Measurements from ENCODE around the gene CEL.
"Not testable (repeated sequence)": the region's sequence is repeated elsewhere in the genome, so short reads cannot be mapped to it uniquely, and the experiment has no call there.

The CEL gene

DNA sequence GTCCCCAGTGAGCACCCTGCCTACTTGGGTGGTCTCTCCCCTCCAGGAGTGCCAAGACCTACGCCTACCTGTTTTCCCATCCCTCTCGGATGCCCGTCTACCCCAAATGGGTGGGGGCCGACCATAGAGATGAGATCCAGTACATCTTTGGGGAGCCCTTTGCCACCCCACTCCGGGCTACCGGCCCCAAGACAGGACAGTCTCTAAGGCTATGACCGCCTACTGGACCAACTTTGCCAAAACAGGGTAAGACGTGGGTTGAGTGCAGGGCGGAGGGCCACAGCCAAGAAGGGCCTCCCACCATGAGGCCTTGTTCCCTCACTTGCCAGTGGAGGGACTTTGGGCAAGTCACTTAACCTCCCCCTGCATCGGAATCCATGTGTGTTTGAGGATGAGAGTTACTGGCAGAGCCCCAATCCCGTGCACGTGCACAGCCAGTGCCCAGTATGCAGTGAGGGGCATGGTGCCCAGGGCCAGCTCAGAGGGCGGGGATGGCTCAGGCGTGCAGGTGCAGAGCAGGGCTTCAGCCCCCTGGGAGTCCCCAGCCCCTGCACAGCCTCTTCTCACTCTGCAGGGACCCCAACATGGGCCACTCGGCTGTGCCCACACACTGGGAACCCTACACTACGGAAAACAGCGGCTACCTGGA lies 24.6 kb downstream of the CEL start:
- DNase-seq (ENCODE audit: low read depth in 3 of 3), result not testable (repeated sequence)

DNA sequence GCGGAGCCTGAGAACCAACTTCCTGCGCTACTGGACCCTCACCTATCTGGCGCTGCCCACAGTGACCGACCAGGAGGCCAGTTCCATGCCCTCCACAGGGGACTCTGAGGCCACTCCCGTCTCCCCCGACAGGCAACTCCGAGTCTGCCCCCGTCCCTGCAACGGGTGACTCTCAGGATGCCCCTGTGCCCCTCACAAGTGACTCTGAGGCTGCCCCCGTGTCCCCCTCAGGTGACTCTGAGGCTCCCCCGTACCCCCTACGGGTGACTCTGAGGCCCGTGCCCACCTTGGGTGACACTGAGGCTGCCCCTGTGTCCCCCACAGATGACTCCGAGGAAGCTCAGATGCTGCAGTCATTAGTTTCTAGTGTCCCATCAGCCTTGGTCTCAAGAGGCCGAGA lies 25.1 kb downstream of the CEL start:
- DNase-seq (ENCODE audit: low read depth in 3 of 3), result no peak

DNA sequence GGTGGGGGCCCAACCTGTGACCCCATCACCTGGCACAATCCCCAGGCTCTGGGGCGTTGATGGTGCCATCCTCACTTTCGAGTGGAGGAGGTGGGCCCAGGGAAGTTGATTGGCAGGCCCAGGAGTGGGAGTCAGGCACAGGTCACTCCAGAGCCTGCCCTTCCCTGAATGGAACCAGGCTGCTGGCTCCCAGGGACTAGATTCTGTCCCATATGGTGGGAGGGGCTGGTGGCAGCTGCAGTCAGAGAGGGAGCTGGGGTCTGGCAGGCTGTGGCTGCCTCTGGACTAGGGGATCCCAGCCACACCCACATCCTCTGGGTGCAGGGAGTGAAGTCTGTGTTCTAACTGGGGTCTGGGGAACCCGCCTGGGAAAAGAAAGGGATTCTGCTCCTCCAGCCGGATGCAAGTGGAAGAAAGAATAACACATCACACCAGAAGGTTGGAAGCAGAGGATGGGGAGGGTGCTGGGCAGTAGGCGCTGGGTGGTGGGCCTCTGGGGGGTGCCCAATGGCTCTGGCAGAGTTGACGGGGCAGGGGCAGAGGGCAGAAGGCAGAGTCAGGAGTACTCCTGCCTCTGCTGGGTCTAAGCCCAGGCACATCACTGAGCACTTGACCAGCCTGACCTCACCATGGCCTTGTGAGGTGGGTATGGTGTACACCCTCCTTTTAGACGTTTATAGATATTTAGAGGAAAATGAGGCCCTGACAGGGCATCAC lies 25.8 kb downstream of the CEL start:
- DNase-seq (ENCODE audit: low read depth in 3 of 3), result no peak

DNA sequence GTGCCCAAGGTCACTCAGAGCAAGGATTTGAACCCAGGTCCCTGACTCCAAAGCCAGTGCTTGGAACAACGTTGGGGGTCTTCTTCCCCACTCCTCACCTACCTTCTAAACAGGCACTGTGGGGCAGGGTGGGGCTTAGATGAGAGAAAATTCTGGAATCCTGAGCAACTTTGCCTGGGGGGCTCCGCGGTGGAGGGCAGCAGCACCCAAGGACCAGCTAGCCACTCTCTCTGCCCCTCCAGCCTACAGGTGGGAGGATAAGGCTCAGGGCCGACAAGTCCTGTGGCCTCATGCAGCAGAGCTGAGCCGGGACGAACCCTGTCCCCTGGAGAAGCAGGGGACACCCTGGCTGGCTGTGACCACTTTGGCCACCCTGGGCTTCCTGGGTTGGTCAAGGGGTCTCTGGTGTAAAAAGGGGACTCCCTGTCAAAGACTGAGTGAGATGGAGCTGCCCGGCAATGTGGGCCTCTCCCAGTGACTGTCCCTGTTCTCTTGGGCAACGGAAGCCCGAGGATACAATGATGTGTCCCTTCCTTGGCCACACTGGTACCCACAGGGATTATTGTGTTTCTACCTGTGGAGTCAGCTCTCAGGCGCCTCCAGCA lies 26.5 kb downstream of the CEL start:
- DNase-seq (ENCODE audit: low read depth in 3 of 3), result no peak

DNA sequence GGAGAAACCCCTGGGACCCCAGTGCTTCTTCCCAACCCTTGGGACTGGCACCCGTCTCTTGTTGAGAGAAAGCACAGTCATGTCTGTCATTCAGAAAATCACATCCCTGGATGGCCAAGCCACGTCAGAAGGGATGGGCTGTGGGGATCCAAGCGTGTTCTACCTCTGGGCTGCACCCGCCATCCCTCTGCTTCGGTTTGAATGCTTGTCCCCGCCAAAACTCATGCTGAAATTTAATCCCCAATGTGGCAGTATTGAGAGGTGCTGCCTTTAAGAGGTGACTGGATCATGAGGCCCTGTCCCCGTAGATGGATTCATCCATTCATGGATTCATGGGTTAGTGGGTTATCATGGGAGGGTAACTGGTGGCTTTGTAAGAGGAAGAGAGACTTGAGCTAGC lies 27.0 kb downstream of the CEL start:
- no peak for DNase-seq (ENCODE audit: low read depth in 3 of 3)

DNA sequence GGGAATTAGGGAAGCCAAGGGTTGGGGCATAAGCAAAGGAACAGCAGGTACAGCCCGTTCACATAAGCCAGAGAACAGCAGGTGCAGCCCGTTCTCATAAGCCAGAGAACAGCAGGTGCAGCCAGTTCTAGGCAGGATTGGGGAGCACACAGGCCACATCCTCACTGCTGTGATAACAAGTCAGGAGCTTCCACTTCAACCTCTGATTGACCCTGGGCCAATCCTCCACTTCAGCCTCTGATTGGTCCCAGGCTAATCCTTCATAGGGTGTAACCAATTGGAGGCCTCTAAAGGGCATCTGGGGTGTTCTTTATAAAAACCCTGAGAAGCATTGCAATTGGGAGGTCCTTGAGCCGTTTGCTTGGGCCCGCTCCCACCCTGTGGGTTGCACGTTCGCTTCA lies 27.5 kb downstream of the CEL start:
- DNase-seq (ENCODE audit: low read depth in 3 of 3), result no peak

DNA sequence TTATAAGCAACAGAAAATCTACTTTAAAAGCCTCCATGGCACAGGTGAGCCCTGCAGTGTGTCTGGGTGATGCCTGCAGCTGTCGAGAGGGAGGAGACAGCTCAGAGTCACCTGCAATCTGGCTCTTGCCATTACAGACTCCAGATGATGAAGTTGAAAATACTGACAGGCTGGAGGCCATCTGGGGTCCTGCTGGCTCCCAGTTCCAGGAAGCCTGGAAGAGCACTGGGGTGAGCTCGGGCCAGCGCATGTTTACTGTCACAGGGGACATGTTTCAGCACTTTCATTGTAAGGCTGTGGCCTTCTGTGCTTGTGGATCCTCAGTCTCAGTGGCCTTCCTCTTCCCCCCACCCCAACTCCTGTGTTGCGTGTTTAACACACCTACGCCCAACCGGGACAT lies 28.4 kb downstream of the CEL start:
- DNase-seq (ENCODE audit: low read depth in 3 of 3), result no peak

DNA sequence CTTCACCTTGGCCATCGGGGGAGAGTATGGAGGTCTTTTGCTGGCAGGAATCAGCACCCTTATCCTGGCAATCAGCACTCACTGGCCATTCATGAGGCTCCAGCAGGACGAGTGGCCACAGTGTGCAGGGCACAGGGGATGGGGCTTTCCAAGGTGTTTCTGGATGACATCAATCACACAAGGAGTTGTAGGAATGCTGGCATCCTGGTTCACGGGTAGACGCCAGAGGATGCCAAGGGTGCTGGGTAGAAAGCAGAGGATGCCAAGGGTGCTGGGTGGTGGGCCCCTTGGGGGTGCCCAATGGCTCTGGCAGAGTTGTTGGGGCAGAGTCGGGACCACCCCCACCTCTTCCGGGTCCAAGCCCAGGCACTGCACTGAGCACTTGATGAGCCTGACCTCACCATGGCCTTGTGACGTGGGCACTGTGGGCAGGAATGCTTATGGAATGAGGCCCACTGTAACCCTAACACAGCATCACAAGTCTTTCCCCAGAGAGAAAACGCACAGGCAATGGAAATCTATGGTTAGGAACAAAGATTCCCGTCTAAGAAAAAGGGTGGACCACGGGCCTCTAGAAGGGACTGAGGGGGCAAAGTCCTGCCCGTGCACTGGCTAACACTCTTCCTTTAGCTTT lies 29.1 kb downstream of the CEL start:
- no peak for DNase-seq (ENCODE audit: low read depth in 3 of 3)

DNA sequence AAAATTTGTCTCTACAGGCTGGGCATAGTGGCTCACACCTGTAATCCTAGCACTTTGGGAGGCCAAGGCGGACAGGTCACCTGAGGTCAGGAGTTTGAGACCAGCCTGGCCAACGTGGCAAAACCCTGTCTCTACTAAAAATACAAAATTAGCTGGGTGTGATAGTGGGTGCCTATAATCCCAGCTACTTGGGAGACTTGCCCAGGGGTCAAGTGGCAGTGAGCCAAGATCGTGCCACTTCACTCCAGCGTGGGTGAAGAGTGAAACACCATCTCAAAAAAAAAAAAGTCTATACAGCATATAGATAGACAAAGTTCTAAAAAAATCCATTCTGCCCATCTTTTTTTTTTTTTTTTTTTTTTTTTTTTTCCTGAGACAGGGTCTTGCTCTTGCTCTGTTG lies 32.6 kb downstream of the CEL start:
- not testable (repeated sequence) for DNase-seq (ENCODE audit: low read depth in 3 of 3)

DNA sequence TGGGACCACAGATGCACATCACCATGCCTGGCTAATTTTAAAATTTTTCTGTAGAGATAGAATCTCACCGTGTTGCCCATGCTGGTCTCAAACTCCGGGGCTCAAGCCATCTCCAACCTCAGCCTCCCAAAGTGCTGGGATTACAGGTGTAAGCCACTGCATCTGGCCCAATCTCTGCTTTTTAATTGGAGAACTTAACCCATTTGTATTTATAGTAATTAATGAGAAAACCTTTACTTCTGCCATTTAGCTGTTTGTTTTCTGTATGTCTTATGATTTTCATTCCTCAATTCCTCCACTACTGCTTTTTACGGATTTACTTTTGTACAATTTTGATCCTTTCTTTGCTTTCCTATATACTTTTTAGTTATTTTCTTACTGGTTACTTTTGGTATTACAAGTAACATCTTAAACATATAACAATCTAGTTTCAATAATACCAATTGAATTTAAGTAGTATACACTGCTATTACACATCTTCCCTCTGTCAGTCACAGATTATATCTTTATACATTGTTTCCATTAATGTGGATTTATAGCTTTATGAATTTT lies 33.1 kb downstream of the CEL start:
- no peak for DNase-seq (ENCODE audit: low read depth in 3 of 3)

DNA sequence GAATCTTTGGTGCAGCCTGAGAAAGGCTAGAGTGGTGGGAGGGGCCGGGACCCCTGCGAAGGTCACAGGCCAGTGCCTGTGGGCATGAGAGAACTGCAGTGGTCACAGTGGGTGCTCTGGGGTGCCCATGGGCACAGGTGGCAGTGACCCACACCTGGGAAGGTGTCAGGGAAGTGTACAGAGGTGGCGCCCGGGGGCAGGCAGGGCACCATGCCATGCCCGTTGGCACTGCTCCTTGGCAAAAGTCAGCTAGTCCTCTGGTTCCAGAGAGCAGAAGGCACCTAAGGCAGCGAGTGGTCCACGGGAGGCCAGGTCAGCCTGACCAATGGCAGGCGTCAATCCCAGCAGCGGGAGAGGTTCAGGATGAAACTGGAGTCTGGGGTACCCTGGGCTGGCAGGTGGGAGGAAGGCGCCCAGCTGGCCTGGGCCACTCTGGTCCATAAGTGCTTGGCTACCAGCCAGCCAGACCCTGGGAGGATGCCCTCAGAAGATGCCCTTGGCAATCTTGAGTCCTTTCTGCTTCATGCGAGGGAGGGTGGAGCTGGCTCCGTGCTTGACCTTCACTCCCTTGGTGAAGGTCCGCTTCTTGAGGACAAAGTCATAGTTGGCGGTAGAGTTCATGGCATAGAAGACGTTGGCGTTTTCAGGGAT lies 36.4 kb downstream of the CEL start:
- no peak for DNase-seq (ENCODE audit: low read depth in 3 of 3)

DNA sequence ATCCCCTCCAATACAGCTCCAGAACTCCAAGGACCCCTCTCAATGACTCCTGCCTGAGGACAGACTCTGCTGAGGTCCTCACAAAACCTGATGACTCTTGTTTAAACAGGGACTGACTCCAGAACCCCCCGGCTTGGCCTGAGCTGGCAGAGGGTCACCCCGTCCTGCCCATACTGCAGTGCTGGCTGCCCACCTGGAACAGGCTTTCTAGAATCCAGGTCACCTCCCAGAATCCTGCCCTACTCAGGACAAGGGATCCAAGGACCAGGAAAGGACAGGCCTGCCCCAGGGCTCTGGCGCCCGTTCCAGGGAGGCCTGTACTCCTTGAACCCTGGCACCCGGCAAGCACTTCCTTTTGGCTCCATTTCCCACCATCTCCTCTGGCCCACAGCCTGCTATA lies 37.1 kb downstream of the CEL start:
- no peak for DNase-seq (ENCODE audit: low read depth in 3 of 3)

DNA sequence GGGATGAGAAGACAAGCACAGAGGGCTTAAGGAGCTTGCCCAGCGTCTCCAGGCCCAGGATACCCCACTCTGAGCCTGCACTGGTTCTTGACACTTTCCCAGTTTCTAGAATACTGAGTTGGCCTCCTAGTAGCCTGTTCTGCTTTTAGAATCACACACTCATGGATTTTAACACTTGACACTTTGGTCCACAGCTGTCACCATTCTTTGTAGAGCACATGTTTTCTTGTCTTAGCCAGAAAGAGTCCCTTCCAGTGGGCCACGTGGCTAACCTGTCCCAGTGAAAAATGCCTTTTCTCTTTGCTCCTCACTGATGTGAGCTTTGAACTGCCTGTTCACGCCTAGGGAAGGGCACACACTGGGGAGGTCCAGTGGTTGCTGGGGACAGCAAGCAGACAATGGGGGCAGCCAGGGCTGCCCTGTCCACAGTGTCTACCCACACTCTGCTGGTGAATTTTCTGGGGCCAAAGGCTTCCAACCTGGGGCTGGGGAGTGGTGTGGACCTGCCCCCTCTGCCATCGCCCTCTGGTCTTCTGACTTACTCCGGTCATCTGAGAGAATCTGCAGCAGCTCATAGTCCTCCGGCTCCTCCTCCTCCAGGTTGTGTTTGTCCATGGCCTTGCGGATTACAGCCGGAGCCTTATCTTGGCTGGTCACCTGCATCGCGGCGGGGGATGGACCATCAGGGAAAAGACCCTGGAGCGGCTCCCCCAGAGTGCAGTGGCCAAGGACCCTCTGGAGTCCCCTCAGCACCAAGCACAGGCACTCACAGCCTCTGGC lies 38.1 kb downstream of the CEL start:
- DNase-seq (ENCODE audit: low read depth in 3 of 3), result no peak

DNA sequence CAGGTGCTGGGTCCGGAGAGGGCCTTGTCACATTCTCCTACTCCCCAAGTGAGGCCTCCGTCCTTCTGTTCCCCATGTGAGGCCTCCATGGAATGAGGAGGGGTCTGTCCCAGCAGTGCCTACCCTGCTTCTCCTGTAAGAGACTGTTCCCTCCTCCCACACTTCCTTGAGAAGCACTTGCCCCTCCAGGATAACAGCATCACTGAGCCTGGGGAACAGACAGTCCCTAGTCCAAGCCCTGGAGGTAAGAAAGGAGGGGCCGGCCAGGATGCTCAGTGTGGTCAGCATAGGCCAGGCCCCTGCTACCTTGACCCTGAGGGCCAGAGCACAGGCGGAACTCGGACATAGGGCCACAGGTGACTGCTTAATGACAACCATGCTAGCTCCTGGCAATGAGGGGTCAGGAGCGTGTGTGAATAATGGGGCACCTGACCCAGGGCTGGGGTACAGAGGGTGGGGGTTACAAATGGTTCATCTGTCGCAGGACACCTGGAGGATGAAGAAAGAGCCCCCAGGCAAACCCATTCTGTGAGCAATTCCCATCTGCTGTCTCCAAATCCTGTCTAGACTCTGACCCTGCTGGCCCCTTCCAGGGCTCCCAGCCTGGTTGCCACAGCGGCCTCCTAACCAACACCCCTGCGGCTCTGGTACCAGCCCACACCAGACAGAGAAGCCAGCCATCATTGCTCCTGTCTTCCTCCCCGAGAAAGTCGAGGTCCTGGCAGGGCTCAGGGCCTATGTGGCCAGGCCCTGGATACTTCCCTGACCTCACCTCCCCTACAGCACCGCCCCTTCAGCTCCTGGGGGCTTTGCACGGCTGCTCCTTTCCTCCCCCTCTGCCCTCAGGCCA lies 39.0 kb downstream of the CEL start:
- DNase-seq (ENCODE audit: low read depth in 3 of 3), result no peak

DNA sequence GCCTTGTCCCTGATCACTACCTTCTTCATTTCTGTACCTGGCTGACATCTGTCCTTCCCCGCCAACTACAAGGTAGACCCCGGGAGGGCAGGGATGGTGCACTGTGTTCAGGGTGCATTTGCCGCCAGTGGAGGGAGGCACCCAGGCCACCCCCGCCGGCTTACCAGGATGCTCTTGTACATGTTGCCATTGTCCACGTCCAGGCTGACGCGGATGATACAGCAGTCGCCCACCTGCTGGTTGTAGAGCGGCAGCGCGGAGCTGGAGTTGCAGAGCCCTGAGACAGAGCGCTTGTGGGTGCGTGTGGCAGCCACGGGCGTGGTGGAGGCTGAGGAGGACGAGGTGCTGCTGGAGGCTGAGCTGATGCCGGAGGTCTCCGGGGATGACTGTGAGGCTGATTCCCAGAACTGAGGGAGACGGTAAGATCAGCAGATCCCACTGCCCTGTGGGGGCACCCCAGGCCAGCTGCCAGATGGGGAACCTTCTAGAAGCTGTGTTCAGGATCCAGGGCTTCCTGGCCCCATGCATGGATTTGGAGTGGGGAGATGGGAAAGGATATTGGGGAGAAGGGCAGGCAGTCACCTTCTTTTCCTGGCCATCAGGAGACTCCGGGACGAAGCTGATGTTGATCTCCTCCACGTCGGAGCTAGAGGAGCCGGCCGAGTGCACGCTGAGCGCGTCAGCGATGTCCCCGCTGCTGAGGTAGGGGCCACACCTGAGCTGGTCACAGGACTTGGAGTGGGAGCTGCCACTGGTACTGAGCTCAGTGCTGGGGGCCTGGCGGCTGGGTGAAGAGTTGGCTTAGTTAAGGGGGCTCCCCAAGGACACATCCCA lies 39.8 kb downstream of the CEL start:
- DNase-seq (ENCODE audit: low read depth in 3 of 3), result no peak

DNA sequence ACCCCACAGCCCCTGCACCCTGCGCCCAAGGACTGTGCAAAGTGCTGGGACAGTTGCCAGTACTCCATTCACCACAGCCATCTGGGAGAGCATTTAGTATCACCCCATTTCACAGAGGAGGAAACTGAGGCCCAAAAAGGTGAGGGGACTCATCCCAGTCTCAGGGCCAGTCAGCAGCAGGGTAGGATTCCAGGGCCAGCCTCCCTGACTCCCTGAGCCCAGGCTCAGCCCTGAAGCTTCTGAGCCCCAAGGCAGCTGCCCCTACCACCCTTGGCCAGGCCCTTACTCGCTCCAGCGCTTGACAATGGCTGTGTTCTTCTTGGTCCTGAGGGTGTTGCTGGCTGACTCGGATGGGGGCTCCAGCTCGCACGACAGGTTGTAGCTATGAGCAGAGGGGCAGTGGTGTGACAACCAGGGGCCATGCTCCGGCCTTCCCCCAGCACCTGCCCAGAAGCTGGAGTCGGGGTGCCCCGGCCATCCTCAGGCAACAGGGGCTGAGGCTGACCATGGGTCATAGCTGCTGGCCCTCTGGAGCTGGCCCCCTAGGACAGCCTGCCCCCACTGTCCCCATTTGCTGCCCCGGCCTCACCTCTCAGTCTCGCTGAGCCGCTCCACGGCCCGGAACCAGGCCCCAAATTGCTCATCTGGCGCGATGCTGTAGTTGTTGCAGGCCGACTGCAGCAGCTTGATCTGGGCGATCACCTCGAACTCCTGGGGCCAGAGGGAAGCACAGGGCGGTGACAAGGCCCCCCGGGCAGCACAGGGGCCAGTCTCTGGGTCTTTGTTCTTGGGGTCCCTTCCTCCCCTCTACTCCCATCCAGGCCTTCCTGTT lies 40.6 kb downstream of the CEL start:
- DNase-seq (ENCODE audit: low read depth in 3 of 3), result no peak

DNA sequence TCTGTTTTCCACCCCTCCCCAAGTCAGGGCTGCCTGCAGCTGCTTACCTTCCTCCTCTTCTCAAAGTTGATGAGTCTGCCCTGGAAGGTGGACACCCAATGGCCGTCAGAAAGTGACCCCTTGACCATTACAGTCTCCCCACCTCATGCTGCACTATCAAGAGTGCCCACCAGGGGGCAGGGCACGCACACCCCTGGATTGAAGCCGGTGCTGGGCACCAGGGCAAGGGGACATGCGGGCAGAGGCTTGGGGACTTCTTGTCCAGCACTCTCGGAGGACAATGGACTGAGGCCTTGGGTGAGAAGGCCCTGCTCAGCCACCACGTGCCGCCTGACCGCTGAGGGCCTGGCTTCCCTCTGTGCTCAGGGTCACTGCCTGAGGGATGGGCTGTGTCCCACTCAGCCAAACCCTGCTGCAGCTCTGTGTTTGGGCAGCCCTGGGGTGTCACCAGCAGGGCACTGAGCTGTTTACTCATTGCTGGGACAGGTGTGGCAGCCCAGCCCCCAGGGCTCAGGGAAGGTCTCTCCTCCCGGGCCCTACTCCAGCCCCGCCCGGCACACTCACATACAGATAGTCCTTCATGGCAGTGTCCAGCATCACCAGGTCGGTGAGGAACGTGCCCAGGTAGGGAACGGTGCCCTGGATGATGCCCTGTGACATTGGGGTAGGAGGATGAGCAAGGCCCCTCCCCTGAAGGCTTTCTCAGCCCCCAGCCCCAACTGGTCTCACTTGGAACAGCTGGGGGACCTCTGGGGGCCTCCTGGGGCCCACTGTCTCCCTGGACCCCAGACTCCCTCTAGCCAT lies 41.6 kb downstream of the CEL start:
- no peak for DNase-seq (ENCODE audit: low read depth in 3 of 3)
